Activated CD8-positive, alpha-beta memory T cell treated with anti-CD3 and anti-CD28 coated beads, Interleukin-2, amount 50 U/mL, for 24 hours (primary cell): ENCODE measurements around the gene TMEM132C.

ENCODE experiments used
- DNase-seq: peaks from one replicate; pipeline ENCODE4 v3.0.0-alpha.2; 2020; ENCODE audit errors: extremely low read depth

Gene TMEM132C

DNA sequence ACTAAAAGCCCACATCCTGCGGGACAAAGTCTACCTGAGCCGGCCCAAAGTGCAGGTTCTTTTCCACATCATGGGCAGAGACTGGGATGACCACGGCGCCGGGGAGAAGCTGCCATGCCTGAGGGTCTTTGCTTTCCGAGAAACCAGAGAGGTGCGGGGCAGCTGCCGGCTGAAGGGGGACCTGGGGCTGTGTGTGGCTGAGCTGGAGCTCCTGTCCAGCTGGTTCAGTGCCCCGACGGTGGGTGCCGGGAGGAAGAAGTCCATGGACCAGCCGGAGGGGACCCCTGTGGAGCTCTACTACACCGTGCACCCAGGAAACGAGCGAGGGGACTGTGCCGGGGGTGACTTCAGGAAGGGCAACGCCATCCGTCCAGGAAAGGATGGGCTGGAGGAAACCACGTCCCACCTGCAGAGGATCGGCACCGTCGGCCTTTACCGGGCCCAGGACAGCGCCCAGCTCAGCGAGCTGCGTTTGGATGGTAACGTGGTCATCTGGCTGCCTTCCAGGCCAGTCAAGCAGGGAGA is 148.1 kb downstream of the TMEM132C start:
- no peak for DNase-seq

GRCh38 chr12:128418944-128419343 is 152.0 kb downstream of the TMEM132C start:
- DNase-seq: no peak

DNA sequence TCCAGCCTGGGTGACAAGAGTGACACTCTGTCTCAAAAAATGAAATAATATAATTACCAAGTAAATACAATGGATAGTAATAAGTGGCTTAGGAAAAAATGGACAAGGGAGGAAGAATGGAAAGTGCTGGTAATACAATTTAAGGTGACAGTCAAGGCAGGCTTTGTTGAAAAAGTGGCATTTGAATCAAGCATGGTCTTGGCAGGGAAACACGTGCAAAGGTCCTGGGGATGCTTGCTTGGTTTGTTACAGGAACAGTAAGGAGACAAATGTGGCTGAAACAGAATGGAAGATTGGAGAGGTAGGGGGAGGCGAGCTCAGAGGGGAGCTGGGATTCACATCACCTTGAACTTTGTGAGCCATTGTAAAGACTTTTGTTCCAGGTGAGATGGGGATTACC is 153.2 kb downstream of the TMEM132C start:
- no peak for DNase-seq

DNA sequence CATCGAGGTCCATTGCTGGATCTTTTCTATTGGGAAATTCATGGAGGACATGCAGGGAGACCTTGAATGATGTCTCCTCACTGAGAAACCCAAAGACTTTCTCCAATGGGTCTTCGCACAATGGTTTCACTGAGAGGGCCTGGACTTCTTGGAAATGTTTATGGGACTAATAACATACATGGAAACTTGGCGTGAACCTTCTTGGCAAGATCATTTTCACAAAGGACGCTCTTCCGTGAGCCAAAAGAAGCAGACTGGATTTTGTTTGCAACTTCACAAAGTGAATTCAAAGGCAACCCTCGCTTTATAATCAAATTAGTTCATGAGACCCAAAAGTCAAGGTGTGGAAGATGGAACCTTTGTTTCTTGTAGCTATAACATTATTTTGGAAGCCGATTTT is 154.4 kb downstream of the TMEM132C start:
- no peak for DNase-seq

DNA sequence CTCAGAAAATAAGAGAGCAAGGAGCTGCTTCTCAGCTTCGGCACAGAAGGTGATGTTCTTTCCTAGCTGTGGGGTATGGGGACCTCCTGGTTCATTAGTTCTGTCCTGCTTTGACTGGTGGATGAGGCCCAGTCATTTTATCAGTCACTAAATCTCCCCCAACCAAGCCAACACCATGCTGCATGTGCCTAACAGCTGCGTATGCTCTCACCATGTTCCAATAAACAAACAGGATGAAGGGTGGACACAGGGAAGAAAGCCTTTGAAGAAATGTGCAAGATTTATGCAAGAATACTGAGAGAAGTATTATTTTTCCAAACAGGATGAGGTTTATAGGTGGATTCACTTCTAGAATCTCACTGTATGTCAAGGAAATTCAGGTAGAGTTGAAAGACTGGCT is 156.2 kb downstream of the TMEM132C start:
- no peak for DNase-seq

GRCh38 chr12:128424931-128425431 is 158.0 kb downstream of the TMEM132C start:
- no peak for DNase-seq

GRCh38 chr12:128425666-128426331 is 158.8 kb downstream of the TMEM132C start:
- no peak for DNase-seq

GRCh38 chr12:128426511-128426910 is 159.5 kb downstream of the TMEM132C start:
- DNase-seq: no peak

DNA sequence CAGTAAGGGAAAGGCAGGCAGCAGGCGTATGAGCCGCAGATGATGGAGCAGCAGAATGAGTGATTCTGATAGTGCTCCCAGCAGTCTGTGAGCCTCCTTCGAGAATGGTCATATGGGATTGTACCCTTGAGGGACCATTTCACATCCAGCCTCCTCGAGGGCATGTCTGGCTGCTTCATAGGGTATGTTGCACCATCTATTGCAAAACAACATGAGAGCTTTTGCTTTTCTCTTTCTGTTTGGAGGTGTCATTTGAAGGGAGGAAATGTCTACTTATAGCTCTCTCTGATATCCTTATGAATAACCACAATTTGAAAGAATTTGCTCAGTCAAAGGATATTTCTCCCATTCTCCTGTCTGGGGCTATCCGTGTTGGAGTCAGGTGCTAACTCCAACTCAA is 172.8 kb downstream of the TMEM132C start:
- no peak for DNase-seq

GRCh38 chr12:128442096-128442495 is 175.1 kb downstream of the TMEM132C start:
- DNase-seq: no peak

- DNase-seq: no peak
Measured at GRCh38 chr12:128444598-128444997, 177.6 kb downstream of the TMEM132C start.

GRCh38 chr12:128445415-128446127 is 178.6 kb downstream of the TMEM132C start:
- DNase-seq: no peak

DNA sequence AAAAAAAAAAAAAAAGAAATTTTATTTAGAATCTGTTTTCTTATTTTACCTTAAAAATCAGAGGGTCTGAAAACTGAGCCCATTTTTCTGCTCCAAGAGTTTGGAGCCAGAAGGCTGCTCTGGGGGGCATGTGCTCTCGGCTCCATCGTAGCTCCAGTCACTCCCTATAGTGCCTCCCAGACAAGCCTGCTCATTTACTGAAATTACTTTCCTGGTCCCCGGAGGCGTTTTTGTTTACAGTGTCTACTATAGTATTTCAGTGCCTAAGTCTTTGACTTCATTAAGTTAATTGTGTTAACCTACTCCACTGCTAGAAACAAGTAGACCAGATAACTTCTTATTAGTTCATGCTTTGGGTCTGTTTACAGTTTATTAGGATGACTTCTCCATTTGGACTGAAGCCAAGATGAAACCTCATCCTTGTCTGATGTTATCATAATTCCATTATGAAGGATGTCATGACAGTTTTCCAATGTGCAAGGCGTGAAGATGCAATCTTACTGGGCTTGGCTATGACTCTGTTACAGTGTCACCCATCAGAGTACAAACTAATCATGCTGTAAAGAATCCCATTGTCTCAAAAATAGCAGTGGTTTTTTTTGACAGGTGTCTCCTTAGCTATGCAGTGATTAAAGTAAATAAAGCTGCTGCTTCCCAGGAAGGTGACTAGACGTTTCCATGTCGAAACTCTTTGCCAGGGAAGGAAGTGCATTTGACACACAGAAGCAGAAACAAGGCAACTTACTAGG is 182.3 kb downstream of the TMEM132C start:
- no peak for DNase-seq

DNA sequence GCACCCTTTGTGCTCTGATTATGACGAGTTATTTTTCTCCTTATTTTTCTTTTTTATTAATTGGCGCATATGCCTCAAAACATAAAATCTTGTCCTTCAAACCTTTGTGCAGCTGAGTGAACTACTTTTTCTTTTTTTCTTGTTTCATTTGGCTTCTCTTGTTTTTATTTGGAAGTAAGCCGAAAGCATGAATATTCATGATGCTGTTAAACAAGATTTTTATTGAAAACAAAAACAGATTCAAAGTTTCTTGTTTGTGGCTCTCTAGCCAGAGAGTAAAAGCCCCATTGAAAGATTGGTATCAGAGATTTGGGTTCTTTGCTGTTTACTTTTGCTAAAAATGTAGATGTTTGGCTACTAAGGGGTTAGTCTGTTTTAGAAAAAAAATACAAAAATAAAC is 183.8 kb downstream of the TMEM132C start:
- no peak for DNase-seq

GRCh38 chr12:128455851-128456250 is 188.9 kb downstream of the TMEM132C start:
- DNase-seq: no peak

DNA sequence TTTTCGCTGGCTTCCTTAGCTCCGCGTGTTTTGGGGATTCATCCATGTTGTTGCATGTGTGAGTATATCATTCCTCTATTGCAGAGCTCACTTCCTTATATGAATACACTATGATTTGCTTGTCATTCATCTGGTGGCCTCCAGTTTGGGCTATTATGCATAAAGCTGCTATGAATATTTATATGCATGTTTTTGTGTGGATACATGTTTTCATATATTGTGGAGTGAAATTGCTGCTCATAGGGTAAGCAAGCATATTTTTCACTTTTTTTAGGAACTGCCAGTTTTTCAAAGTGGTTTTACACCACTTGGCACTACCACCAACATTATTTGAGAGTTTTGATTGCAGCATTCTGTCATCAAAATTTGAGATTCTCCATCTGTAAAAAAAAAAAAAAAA is 190.0 kb downstream of the TMEM132C start:
- DNase-seq: no peak

- no peak for DNase-seq
Measured at GRCh38 chr12:128458301-128458974, 191.5 kb downstream of the TMEM132C start.

GRCh38 chr12:128459067-128459466 is 192.1 kb downstream of the TMEM132C start:
- DNase-seq: no peak

DNA sequence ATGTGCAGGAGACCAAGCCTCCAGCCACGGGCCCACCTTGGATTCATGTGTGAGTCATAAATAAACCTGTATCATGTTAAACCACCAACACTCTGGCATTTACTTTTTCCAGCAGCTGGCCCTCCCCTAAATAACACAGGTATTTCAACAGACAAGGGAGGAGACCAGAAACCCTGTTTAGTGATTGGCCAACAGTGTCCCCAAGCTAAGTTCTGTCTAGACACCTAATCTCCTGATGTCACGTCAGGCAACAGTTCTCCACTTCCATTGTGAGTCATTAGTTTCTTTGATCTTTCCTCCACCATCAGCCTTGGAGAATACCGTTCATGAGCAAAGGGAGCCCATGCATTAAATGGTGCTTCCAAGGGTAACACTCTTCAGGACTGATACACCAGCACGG is 196.9 kb downstream of the TMEM132C start:
- DNase-seq: no peak

- no peak for DNase-seq
Measured at GRCh38 chr12:128467882-128468281, 200.9 kb downstream of the TMEM132C start.

DNA sequence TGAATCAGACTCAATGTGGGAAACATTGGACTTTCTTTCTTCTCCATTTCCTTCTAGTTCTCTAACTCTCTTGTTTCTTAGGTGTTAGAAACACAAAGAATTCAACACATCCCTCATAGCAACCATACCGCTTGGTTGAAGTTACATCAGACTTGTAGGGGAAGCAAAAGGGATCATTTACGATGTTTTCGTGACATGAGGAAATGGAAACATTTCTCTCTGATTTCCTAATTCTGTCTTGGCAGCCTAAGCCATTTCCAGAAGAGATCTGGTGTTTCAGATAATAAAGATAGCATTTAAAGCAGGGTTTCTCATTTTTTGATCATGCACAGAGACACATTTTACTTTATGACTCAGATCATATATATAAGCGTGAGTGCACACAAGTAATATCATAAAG is 202.0 kb downstream of the TMEM132C start:
- DNase-seq: no peak

DNA sequence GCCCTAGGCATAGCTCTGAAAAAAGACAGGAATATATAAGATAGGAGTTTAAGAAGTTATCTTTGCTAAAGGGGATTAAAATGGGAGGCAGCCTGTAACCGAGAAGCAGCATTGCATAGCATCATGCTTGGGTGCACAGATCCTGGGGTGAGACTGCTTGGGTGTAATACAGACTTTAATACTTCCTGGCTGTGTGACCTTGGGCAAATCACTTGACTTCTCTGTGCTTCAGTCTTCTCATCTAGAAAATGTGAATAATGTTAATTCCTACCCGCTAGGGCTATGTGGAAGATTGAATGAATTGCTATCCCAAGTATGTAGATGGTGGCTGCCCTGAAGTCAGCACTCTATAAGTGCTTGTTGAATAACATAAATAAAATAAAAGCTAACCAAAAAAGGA is 204.5 kb downstream of the TMEM132C start:
- no peak for DNase-seq
